ENCODE measurements around the gene MCRIP2.
"Not testable (repeated sequence)": the region's sequence is repeated elsewhere in the genome, so short reads cannot be mapped to it uniquely, and the experiment has no call there.

The MCRIP2 gene

DNA sequence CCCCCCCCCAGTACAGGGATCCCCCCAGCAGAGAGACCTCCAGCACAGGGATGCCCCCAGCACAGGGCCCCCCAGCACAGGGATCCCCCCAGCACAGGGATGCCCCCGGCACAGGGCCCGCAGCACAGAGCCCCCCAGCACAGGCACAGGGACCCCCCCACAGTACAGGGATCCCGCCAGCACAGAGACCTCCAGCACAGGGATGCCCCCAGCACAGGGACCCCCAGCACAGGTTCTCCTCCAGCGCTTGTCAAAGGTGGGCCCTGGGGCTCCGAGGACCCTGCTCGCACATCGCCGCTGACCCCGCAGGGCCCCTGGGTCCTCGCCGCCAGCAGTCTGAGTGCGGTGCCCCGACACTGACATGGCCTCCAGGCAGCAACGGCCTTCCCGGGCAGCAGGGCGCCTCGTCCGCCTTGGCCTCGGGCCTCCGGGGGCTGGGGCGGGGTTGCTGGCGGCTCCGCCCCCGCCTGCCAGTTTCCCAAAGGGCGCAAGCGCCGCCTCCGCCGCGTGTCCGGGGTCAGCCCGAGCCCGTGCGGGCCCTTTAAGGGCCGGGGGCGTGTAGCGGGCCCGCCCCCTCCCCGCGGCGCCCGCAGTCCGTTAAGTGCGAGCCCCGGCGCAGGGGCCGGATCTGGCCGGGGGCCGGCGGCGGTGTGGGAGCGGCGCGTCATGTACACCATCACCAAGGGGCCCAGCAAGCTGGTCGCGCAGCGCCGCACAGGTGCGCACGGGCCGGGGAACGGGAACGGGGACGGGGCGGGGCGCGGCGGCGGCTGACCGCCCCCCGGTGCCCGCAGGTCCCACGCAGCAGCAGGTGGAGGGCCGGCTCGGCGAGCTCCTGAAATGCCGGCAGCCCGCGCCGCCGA is at the start of gene MCRIP2:
Gene MCRIP2, plus strand, starts transcription at position 503 of the 863 bp plus-strand sequence. Its CDS starts 164 bp downstream, at position 667.
- no peak for DNase-seq

- DNase-seq = no peak
These were observed 49.6 kb upstream of the MCRIP2 start for GRCh38 chr16:591892-592517.

DNA sequence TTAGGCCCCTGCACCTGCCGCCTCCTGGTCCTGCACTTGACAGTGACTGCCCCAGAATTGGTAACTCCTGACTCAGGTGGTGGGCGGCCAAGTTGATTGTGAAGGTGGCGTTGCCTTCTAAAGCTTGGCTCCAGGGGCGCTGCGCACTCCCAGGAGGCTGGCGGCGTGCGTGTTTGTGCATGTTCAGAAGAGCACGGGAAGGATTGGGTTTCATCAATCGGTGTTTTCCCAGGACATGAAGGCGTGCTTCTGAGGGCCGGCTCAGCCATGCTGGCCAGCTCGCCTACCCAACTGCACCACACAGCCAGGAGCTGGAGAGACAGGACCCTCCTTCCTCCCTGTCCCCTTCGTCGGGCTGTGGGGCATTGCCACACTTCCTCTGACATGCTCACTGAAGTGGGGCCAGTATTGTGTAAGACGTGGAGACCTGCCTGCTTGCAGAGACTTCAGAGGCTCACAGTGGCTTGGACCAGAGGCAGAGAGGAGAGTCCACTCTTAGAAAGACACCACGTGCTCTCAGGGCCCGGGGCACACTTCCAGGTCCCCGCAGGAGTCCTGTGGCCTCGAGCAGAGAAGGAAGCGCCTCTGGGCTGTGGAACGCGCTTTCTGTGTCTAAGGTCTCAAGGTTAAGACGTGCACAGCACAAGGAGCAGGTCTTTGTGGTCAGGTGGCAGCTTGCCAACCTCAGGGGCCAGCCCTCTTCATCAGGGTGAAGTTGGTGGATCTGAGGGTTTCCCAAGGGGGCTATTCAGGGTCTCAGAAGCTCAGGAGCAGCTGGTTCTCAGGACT is 48.9 kb upstream of the MCRIP2 start:
- peak; percentile 64 for DNase-seq

- no peak for DNase-seq
These were observed 48.2 kb upstream of the MCRIP2 start for GRCh38 chr16:593406-593805.

- no peak for DNase-seq
These were observed 47.8 kb upstream of the MCRIP2 start for GRCh38 chr16:593807-594206.

DNA sequence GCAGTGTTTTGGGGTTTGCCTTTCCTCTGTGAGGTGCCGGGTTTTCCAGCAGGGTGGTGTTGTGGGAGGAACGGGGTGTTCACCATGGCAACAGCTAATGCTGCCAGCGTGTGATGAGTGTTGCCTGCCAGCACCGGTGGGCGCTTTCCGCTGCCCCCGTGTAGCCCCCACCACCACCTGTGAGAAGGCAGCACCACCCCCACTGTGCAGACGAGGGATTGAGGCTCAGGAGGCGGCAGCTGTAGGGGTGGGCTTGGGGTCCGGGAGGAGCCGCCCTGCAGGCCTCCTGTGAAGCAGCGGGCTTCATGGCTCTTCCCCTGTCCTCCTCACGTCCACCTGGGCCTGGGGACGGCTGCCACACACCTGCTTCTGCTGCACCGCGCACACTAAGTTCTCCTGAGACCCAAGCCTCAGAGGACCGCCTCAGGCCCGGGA is 46.5 kb upstream of the MCRIP2 start:
- no peak for DNase-seq

DNA sequence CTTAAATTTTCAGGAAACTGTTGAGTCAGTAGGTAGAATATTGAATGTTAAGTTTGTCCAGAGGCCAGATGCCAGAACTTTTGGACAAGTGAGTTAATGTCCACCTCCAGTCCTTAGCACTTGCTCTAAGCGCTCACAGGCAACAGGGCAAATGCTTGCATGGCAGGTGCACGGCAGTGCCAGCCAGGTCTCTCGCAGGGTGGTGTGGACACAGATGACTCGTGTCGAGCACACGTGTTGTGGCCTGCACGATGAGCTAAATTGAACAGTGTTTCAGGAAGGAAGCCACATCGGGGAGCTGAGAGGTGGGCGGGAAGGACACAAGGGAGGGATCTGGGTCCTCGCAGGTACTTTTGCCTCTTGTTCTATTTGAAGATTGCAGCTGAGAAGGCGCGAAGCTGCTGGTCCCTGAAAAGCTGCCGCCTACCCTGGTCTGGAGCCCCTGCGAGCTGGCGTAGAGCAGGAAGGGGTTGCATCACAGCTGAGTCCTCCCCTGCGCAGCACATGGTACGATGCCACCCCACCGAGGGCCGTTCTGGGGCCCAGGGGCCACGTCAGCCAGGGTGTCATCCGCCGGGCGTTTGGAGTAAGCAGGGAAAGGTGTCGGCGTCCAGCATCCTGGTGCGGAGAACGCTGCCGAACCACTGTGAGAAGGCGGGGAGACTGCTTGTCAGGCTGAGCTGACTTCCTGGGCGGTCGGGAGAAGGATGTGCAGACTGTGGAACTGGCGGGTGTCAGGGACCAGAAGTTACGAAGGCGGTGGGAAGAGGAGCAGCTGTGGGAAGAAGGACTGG is 45.5 kb upstream of the MCRIP2 start:
- no peak for DNase-seq

DNA sequence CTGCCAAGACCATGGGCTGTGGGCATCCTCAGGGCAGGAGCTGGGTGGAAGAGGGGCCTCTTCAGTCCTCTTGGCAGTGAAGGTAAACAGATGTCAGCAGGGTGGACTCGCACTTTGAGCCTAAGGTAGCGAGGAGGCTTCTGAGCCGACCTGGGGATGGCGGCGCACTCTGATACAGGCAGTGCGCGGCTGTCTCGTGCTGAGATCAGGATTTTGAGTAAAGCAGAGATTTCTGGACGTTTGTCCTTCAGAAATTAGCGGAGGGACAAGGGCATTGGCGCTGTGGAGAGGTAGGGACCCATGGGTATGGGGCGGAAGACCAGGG is 44.9 kb upstream of the MCRIP2 start:
- DNase-seq = no peak

- not testable (repeated sequence) for DNase-seq
These were observed 44.0 kb upstream of the MCRIP2 start for GRCh38 chr16:597655-598054.

DNA sequence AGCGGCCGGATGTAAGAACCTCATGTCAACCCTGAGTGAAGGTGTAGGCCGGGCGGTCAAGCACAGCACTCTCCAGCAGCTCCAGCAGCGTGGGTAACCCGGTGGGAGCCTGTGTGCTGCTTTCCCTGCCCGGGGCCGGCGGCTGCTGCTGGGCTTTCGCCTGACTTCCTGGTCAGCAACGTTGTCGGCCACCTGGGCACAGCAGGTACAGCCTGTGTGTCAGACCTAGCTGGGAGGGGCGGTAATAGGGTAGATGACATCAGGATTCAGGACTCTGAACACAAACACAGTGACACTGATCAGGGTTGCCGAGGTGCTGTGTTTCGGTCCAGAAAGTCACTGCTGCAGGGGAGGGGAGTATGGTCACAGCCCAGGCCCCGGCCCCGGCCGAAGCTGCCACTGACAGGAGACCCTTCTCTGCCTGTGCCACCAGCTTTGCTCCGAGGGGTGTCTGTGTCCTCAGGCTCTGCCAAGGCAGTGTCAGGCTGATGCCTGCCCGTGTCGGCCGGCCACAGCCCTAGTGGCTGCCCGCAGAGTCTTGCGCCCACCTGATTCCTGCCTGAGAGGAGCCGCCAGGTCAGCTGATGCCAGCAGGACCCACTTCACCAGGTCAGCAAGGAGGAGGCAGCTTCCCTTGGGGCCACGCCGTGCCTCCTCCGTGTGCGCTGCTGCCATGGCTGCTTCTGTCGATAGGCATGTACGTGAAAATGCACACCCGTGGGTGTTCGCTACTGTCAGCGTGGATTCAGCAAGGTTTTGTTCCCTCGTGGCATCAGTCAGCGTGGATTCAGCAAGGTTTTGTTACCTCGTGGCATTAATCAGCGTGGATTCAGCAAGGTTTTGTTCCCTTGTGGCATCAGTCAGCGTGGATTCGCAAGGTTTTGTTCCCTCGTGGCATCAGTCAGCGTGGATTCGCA is 42.5 kb upstream of the MCRIP2 start:
- DNase-seq = no peak

DNA sequence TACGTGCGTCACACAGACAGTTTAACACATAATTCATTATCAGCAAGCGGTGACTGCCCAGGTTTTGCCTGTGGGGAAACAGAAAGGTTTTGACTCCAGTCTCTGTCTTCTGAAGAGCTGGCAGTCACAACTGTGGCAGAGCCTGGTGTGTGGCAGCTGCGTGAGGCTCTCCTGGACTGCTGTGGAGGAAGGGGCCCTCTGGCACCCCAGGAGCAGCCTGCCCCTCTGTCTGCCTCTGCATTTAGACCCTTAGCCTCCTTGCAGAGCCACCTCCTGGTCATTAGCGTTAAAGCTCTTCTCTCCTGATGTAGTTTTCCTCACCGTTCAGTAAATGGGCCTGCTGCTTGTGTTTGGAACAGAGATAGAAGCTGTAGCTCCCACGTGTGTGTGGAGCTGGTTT is 40.8 kb upstream of the MCRIP2 start:
- no peak for DNase-seq

DNA sequence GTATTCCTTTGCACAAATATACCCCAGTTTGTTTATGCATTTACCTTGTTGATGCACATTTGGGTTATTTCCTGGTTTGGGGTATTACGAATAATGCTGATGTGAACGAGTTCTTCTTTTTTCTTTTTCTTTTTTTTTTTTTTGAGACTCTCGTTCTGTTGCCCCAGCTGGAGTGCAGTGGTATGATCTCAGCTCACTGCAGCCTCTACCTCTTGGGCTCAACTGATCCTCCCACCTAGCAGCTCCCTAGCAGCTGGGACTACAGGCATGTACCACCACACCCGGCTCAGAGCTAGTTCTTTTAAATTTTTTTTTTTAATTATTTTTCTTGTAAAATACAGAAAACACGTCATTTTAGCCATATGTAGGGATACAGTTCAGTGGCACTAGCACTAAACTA is 37.7 kb upstream of the MCRIP2 start:
- DNase-seq = no peak

- no peak for DNase-seq
These were observed 34.8 kb upstream of the MCRIP2 start for GRCh38 chr16:606656-607307.

DNA sequence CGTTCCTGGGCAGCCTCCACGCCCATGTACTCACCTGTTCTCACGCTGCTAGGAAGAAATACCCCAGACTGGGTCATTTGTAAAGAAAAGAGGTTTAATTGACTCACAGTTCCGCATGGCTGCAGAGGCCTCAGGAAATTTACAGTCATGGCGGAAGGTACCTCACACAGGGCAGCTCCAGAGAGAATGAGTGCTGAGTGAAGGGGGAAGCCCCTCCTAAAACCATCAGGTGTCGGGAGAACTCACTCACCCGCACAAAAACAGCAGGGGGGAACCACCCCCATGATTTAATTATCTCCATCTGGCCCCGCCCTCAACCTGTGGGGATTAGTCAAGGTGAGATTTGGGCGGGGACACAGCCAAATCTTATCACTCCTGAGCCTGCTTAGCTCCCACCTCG is 33.6 kb upstream of the MCRIP2 start:
- no peak for DNase-seq

DNA sequence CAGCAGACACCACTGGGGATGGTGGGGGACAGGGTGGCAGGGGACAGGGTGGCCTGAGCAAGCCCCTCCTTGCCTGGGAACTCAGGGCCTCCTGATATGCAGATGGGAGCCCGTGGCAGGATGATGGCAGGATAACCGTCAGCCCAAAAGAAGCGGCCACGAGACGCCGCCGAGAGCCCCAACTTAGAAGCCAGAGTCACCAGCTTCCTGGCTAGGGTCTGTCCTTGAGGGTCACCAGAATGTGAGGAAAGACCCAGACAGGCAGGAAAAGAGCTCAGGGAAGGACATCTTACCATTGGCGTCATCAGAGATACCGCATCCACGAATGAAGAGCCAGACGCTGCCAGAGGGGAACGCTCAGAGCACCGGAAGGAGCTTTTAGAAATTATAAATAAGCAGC is 32.3 kb upstream of the MCRIP2 start:
- no peak for DNase-seq

DNA sequence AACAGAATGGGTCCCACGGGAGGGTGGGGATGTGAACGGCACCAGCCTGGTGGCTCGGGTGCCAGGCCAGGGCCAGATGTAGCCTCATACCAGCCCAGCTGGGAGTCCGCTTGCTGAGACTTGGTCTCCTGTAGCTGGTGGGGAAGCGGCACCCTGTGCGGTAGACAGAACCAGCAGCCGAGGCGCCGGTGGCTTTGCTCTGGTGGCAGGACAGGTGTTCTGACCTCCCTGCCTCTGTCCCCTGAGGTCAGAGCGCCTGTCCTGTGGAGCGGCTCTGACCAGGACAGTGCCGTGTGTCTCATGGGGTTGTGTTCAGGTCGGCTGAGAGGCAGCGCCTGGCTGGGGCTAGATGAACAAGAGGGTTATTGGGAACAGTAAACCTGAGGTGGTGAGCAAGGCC is 31.6 kb upstream of the MCRIP2 start:
- no peak for DNase-seq

GRCh38 chr16:610513-611381 is 30.9 kb upstream of the MCRIP2 start:
- no peak for DNase-seq

DNA sequence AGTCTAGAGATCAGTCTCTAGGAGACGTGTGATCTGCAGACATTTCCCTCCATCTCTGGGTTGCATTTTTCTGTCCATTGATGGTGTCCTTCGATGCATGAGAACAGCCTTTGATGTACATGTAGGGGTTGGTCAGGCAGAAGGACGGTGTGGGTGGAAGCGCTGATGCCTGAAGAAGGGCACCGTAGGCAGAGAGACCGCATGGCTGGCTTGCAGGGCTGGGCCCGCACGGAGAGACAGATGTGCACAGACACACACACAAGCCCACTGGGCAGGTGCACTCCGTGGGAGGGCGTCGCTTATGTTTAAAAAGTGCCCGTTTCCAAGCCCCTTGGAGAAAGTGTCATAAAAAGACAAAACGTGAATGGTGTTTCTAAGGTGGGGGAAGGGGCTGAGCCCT is 26.5 kb upstream of the MCRIP2 start:
- no peak for DNase-seq

DNA sequence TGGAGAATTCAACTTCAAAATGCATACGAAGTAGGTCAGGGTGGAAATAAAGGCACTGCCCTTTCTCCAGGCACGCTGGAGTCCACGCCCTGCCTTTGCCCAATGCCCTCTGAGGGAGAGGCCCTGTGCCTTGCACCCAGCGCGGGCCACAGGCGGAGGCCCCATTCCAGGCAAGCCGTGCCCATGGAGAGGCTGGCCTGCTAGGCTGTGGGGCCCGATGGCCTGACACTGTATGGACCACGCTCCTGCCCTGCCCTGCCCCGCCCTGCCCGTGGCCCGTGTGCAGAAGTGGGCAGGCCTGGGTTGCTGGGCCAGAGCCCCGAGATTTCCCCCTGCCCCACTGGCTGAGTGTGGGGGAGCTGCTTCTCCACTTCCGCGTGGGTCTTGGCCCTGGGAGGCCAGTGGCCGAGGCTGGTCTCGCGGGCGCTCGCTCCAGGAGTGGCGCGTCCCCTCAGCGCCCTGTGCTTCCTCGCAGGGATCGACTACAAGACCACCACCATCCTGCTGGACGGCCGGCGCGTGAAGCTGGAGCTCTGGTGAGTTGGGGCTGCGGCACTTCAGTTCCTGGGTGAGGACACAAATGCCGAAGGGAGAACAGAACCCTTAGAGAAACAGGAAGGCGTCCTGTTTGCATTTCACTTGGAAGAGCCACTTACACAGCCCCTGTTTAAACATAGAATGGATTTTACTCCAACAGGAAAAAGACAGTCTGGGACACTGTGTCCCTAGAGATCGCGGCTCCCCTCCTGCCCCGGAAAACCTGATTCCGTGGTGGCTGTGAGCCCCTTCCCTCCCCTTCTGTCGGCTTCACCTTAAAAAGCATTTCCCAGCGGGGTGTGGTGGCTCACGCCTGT is 24.7 kb upstream of the MCRIP2 start:
- DNase-seq = no peak

Measured in NCI-H1436 (cell line).